ENCODE results near the gene DNAJB9.

DNA sequence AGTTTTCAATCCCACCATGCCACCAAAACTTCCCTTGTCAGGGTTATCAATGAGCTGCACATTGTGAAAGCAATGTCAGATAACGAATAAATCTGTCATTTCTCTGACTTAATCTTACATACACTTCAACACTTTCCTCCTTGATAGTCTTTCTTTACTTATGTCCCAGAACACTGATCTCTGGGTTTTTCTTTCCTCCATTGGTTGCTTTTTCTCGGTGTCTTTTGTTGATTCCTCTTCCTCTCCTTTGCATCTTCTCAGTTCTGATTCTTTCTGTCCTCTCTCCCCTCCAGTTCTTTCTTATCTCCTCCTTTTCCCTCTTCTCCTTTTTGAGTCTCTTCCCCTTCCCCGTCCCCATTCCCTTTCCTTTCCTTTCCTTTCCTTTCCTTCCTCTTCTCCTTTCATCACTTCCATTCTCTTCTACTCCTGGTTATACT lies 16.6 kb downstream of the DNAJB9 start:
- no peak for TF ChIP-seq RAD21 (IDR thresholded peaks at IDR 0.05; ENCODE audit: low read depth)
- no peak for TF ChIP-seq TCF12 (IDR thresholded peaks at IDR 0.05; ENCODE audit: low read depth)
- TF ChIP-seq EP300 (IDR thresholded peaks at IDR 0.05; ENCODE audit: borderline replicate concordance) = no peak
